Sigmoid colon (tissue), 4 donors: ENCODE measurements around the gene CSTB.

Source experiments
- CTCF ChIP-seq, 4 experiments: fragments of 450-650 bp in 3 of 4; fragments of 200-600 bp in 1 of 4; IDR thresholded peaks; one replicate each; pipeline ENCODE4 v1.5.1; 2016 to 2019; ENCODE audit warnings: antibody characterized with exemption in 4 of 4, mild to moderate bottlenecking in 3 of 4, moderate library complexity in 2 of 4
- EP300 ChIP-seq, 4 donors: sonication (generic); formaldehyde crosslinking; IDR thresholded peaks; one replicate each; pipeline ENCODE4 v1.6.1; 2017; ENCODE audit warnings: antibody characterized with exemption in 4 of 4
- POLR2A ChIP-seq, 2 donors: fragments of 450-650 bp; IDR thresholded peaks; one replicate each; pipeline ENCODE4 v1.6.1; 2016; ENCODE audit warnings: antibody characterized with exemption in 2 of 2, mild to moderate bottlenecking in 2 of 2, moderate library complexity in 2 of 2
- POLR2AphosphoS5 ChIP-seq, 4 donors: sonication (generic); formaldehyde crosslinking; IDR thresholded peaks; one replicate each; pipeline ENCODE4 v1.6.1; 2017; ENCODE audit warnings: antibody characterized with exemption in 4 of 4

DNA sequence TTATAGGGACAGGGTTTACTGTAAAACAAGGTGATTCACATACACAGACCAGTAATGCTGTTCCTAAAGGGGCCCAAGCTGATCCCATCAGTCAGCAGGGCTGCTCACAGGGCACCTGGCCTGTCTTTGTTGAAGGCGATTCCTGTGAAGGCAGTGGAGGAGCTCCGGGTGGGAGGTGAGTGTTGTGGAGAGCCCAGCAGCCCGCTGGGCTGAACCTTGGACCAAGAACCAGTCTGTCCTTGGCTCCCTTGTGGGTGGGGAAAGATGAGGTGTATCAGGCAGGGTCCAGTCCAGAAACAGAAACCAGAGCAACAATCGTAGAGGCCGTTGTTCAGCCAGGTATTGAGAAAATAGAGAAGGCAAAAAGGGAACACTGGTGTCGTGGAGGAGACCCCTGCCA, 44.6 kb downstream of the CSTB start:
- no peak for TF ChIP-seq CTCF (IDR thresholded peaks at IDR 0.05)
- no peak for TF ChIP-seq POLR2A (IDR thresholded peaks at IDR 0.05)
- no peak for TF ChIP-seq EP300 (IDR thresholded peaks at IDR 0.05)
- no peak for TF ChIP-seq POLR2AphosphoS5 (IDR thresholded peaks at IDR 0.05)
